Endodermal cell (in vitro differentiated cells): ENCODE measurements around the gene RAP2A. TPM values are rescaled to one million over a fixed set of nuclear protein-coding genes. Genes with fewer than 3 reads are reported as not detected.

Experiments used
- DNase-seq: peaks from one replicate; pipeline ENCODE4 v3.0.0-alpha.2; 2017
- H3K27ac ChIP-seq: 2 replicates; pipeline ENCODE4 v1.5.1; 2013; ENCODE audit warnings: mild to moderate bottlenecking, low read depth, low read length, moderate library complexity
- H3K27me3 ChIP-seq: 2 replicates; pipeline ENCODE4 v1.6.1; 2013; ENCODE audit warnings: mild to moderate bottlenecking, low read length, moderate library complexity; ENCODE audit not compliant: insufficient read depth, control insufficient read depth, poor library complexity, severe bottlenecking
- H3K36me3 ChIP-seq: 2 replicates; pipeline ENCODE4 v1.7.0; 2013; ENCODE audit warnings: mild to moderate bottlenecking, low read length, moderate library complexity; ENCODE audit not compliant: control insufficient read depth, insufficient read depth
- H3K4me1 ChIP-seq: one replicate; pipeline ENCODE4 v1.7.0; 2013; ENCODE audit warnings: low read length; ENCODE audit not compliant: control insufficient read depth, insufficient read depth
- H3K4me3 ChIP-seq: 2 replicates; pipeline ENCODE4 v1.5.1; 2013; ENCODE audit warnings: mild to moderate bottlenecking, low read length, moderate library complexity
- H3K9ac ChIP-seq: 2 replicates; pipeline ENCODE4 v1.6.1; 2013; ENCODE audit warnings: mild to moderate bottlenecking, low read length, moderate library complexity; ENCODE audit not compliant: poor library complexity, severe bottlenecking; ENCODE audit errors: extremely low read depth
- H3K9me3 ChIP-seq: 2 replicates; pipeline ENCODE4 v1.6.1; 2013; ENCODE audit warnings: mild to moderate bottlenecking, low read length, moderate library complexity; ENCODE audit not compliant: control insufficient read depth
- H3K27ac Mint-ChIP-seq: 2 replicates; pipeline ENCODE4 v1.8.0; 2020; ENCODE audit warnings: mixed read lengths
- H3K27me3 Mint-ChIP-seq: 2 replicates; pipeline ENCODE4 v1.8.0; 2021; ENCODE audit warnings: mild to moderate bottlenecking, mixed read lengths; ENCODE audit not compliant: insufficient read depth
- H3K36me3 Mint-ChIP-seq: 2 replicates; pipeline ENCODE4 v1.8.0; 2020; ENCODE audit warnings: low read depth, mixed read lengths
- H3K4me1 Mint-ChIP-seq: 2 replicates; pipeline ENCODE4 v1.8.0; 2020; ENCODE audit warnings: mixed read lengths
- H3K4me3 Mint-ChIP-seq: 2 replicates; pipeline ENCODE4 v1.8.0; 2020; ENCODE audit warnings: mild to moderate bottlenecking, moderate library complexity, mixed read lengths
- H3K9me3 Mint-ChIP-seq: 2 replicates; pipeline ENCODE4 v1.8.0; 2020; ENCODE audit warnings: mild to moderate bottlenecking, mixed read lengths
- WGBS, 2 experiments: methylation state at CpG; one replicate each; pipeline versions ENCODE4 v1.1.5 to v1.1.7; 2013; ENCODE audit warnings: missing lambda C conversion rate in 2 of 2, mixed read lengths in 1 of 2; ENCODE audit not compliant: insufficient coverage in 1 of 2, insufficient read length in 1 of 2; 5-methylcytosine and 5-hydroxymethylcytosine counted together
- total RNA-seq, 2 donors: library from RNA; stranded (reverse); fragmentation: NEBNext Ultra II Directional in 1 of 2; extraction: Animal tissue kit (Norgen Biotek cat#: 25700) in 1 of 2; gene quantifications; 2 replicates in 1 of 2; 3 replicates in 1 of 2; pipeline ENCODE4 v1.2.1, GENCODE V29; 2021
- TF ChIP-seq, protein P1 (sequence below): fragments of 200-600 bp; sonication (generic); conservative IDR thresholded peaks from 2 replicates; pipeline ENCODE4 v1.5.0; 2021; ENCODE audit warnings: antibody characterized with exemption, mild to moderate bottlenecking

The RAP2A gene
- total RNA-seq, 2 donors from 2014 or later: 76.7 to 83.9 TPM

DNA sequence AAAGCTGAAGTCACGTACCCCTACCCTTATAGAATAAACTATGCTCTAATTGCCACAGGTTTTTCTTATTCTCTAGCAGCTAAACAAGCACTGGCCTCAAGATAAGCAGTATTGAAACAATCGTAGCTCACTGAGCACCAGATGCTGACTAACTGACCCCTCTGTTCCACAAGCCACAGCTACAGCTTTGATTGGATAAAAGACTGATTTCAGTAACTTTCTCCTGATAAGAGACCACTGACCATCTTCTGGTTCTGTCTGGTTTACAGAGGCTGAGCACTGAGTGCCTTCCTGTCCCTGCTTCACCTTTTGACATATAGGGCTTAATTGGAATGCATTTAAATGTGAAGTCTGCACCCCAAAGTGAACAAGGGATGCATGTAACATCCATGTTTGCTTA lies 8.4 kb upstream of the RAP2A start:
- Mint-ChIP-seq H3K27me3 (peaks cover 2% of the 10 kb centered on the region), H3K9me3 (no peaks in the 10 kb centered on the region), H3K36me3 (no peaks in the 10 kb centered on the region), H3K4me3 (no peak overlapping the region), H3K27ac (no peak overlapping the region), H3K4me1 (peaks cover 5% of the 10 kb centered on the region)
- H3K36me3 ChIP-seq: no peaks in the 10 kb centered on the region
- no peaks in the 10 kb centered on the region for H3K27me3 ChIP-seq
- peaks cover 6% of the 10 kb centered on the region for H3K9me3 ChIP-seq
- H3K4me1 ChIP-seq: no peaks in the 10 kb centered on the region
- H3K4me3 ChIP-seq: peak overlapping the region; percentile 36
- TF ChIP-seq, protein P1, sequence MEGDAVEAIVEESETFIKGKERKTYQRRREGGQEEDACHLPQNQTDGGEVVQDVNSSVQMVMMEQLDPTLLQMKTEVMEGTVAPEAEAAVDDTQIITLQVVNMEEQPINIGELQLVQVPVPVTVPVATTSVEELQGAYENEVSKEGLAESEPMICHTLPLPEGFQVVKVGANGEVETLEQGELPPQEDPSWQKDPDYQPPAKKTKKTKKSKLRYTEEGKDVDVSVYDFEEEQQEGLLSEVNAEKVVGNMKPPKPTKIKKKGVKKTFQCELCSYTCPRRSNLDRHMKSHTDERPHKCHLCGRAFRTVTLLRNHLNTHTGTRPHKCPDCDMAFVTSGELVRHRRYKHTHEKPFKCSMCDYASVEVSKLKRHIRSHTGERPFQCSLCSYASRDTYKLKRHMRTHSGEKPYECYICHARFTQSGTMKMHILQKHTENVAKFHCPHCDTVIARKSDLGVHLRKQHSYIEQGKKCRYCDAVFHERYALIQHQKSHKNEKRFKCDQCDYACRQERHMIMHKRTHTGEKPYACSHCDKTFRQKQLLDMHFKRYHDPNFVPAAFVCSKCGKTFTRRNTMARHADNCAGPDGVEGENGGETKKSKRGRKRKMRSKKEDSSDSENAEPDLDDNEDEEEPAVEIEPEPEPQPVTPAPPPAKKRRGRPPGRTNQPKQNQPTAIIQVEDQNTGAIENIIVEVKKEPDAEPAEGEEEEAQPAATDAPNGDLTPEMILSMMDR: no peak
- no peak overlapping the region for H3K27ac ChIP-seq
- DNase-seq: no peak
- no peak overlapping the region for H3K9ac ChIP-seq
- 75 to 78% methylated on average over 2 of the region's 2 CpGs for WGBS, 2 experiments

DNA sequence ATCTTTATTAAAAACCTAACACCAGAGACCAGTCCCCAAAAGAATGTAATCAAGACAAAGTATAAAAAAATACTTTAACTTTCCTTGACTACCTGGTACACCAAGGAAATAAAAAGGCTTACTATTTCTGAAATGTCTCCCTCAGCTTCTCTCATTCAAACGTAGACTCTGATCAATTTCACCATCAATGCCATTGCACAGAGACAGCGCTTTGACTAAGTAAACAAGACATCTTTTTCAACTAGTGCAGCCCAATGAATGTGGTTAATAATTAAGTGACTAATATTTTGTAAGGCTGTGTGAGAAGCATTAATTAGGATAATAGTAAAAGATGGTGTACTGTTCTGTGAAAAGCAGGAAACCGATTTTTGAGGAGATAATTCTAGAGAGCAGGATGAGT lies 7.3 kb upstream of the RAP2A start:
- Mint-ChIP-seq H3K27me3 (peaks cover 2% of the 10 kb centered on the region), H3K4me3 (no peak overlapping the region), H3K4me1 (peaks cover 7% of the 10 kb centered on the region), H3K36me3 (no peaks in the 10 kb centered on the region), H3K9me3 (no peaks in the 10 kb centered on the region), H3K27ac (no peak overlapping the region)
- WGBS, 2 experiments: 91 to 100% methylated on average over 1 to 3 of the region's 3 CpGs
- no peak for DNase-seq
- Histone ChIP-seq H3K36me3 (no peaks in the 10 kb centered on the region), H3K4me1 (no peaks in the 10 kb centered on the region), H3K9ac (no peak overlapping the region), H3K4me3 (no peak overlapping the region), H3K27me3 (no peaks in the 10 kb centered on the region), H3K9me3 (peaks cover 6% of the 10 kb centered on the region), H3K27ac (no peak overlapping the region)
- TF ChIP-seq, protein P1: no peak

DNA sequence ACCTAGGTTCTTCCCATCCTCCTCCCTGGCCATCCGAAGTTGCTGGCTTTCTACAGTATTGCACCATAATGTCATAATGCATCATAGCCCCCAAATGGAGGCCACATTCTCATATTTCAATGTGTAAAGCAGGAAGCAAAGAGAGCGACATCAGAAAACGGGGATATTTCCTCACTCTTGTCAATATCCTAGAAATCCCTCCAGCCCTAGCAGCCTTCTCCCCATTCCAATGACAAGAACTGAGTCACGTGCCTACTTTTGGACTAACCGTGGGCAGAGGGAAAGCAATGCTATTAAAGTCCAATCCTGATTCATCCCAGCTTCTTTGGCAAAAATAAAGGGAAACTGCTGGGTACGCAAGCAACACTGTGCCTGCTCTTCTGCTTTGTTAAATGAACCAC lies 4.3 kb upstream of the RAP2A start:
- H3K36me3 ChIP-seq: no peaks in the 10 kb centered on the region
- Mint-ChIP-seq H3K4me3 (no peak overlapping the region), H3K27me3 (no peaks in the 10 kb centered on the region), H3K36me3 (no peaks in the 10 kb centered on the region), H3K27ac (no peak overlapping the region), H3K4me1 (peaks cover 10% of the 10 kb centered on the region), H3K9me3 (no peaks in the 10 kb centered on the region)
- H3K27me3 ChIP-seq: no peaks in the 10 kb centered on the region
- H3K4me3 ChIP-seq: no peak overlapping the region
- H3K9me3 ChIP-seq: peaks cover 6% of the 10 kb centered on the region
- no peak overlapping the region for H3K9ac ChIP-seq
- WGBS, 2 experiments: 67 to 82% methylated on average over 5 to 6 of the region's 6 CpGs
- TF ChIP-seq, protein P1: no peak
- no peak for DNase-seq
- no peak overlapping the region for H3K27ac ChIP-seq
- no peaks in the 10 kb centered on the region for H3K4me1 ChIP-seq
